NB4 (cell line): ENCODE results near the gene DGKD.

Source experiments
- MAX ChIP-seq: IDR thresholded peaks from 2 replicates; pipeline ENCODE4 v1.6.1; 2011; ENCODE audit warnings: low read depth, low read length
- POLR2A ChIP-seq: IDR thresholded peaks from 2 replicates; pipeline ENCODE4 v1.6.1; 2011; ENCODE audit warnings: mild to moderate bottlenecking; ENCODE audit not compliant: insufficient read length; ENCODE audit errors: extremely low read depth
- TF ChIP-seq, protein P1 (sequence below): IDR thresholded peaks from one replicate; pipeline ENCODE4 v1.5.1; 2012; ENCODE audit warnings: low read depth, low read length

DNA sequence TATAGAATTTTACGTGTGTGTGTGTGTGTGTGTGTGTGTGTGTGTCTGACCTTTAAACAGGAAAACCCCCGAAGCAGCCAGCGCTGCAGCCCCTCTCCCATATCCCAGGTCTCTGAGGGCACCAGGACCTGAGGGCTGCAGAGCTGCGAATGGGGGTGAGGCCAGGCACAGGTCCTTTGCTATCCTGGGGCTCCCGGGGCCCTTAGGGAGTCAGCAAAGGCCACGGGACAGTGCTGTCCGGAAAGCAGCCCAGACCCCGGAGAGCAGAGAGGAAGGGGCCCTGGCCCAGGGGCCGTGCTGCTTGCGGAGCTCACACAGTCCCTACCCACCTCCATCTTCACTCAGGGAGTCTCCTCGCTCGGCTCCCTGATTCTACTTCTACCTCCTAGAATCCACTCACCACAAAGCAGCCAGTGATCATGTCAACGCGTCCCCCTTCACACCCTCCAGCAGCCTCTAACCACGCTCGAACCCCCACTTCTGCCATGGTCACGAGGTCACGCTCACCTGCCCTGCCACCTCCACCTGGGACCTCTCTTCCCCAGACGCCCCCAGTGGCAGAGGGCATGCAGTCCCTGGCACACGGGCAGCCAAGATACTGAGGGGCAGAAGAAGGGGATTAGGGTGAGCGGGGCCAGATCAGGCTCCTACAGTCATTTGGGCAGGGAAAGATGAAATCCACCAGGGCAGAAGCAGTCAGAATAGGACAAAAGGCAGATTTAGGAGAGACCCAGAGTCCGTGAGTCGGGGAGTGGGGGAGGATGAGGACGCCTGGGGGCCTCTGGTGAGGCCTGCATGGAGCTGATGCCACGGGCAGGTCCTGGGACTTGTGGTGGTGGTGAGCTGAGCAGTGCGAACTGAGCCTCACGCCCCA, 125.6 kb downstream of the DGKD start:
- TF ChIP-seq, protein P1, sequence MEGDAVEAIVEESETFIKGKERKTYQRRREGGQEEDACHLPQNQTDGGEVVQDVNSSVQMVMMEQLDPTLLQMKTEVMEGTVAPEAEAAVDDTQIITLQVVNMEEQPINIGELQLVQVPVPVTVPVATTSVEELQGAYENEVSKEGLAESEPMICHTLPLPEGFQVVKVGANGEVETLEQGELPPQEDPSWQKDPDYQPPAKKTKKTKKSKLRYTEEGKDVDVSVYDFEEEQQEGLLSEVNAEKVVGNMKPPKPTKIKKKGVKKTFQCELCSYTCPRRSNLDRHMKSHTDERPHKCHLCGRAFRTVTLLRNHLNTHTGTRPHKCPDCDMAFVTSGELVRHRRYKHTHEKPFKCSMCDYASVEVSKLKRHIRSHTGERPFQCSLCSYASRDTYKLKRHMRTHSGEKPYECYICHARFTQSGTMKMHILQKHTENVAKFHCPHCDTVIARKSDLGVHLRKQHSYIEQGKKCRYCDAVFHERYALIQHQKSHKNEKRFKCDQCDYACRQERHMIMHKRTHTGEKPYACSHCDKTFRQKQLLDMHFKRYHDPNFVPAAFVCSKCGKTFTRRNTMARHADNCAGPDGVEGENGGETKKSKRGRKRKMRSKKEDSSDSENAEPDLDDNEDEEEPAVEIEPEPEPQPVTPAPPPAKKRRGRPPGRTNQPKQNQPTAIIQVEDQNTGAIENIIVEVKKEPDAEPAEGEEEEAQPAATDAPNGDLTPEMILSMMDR = no peak
- TF ChIP-seq POLR2A (no peak), MAX (no peak)
